ENCODE measurements around the gene TH. TPM values are rescaled to one million over a fixed set of nuclear protein-coding genes. Genes with fewer than 3 reads are reported as not detected.
A peak's percentile ranks its signal among the peaks of the same experiment; 100 is the strongest.

The TH gene
- total RNA-seq, 2 experiments from 2014 or later = not detected

- Histone ChIP-seq H3K9me3 (ENCODE audit: low read length) (no peaks in the 10 kb centered on the region), H3K9me2 (ENCODE audit: insufficient read depth, low read length) (no peaks in the 10 kb centered on the region), H2AFZ (ENCODE audit: low read length) (no peak overlapping the region), H4K20me1 (ENCODE audit: insufficient read depth, low read length) (no peaks in the 10 kb centered on the region), H3K4me1 (ENCODE audit: insufficient read depth, low read length, poor library complexity, severe bottlenecking) (no peaks in the 10 kb centered on the region), H3K4me3 (ENCODE audit: low read depth, low read length, poor library complexity, severe bottlenecking) (no peak overlapping the region), H3K79me2 (ENCODE audit: insufficient read depth, low read depth, low read length) (no peaks in the 10 kb centered on the region), H3K36me3 (ENCODE audit: insufficient read depth, low read length) (no peaks in the 10 kb centered on the region), H3K4me2 (ENCODE audit: low read length) (no peak overlapping the region), H3K27ac (ENCODE audit: low read depth, low read length, poor library complexity, severe bottlenecking) (no peak overlapping the region)
- no TSS peak for BruUV-seq (replicated peaks)
- DNase-seq (ENCODE audit: low spot score) = no peak
- intact Hi-C loops (cut with micrococcal nuclease; ENCODE audit: unreplicated experiment) = no loop called here
- CTCF ChIA-PET (ENCODE audit: unreplicated experiment) = no interaction called here
- POLR2A ChIA-PET = no interaction called here
- TF ChIP-seq CTCF (conservative IDR thresholded peaks at IDR 0.05; ENCODE audit: low read length) = peak; percentile 46
- no peak for TF ChIP-seq EZH2phosphoT487 (IDR thresholded peaks at IDR 0.05; ENCODE audit: borderline replicate concordance, low read depth, low read length)
Measured at GRCh38 chr11:2166091-2166851, 5.3 kb downstream of the TH start.

GRCh38 chr11:2165571-2165970 lies 6.0 kb downstream of the TH start:
- CTCF ChIA-PET (ENCODE audit: unreplicated experiment) = no interaction called here
- POLR2A ChIA-PET = no interaction called here
- no peaks in the 10 kb centered on the region for H3K9me3 ChIP-seq (ENCODE audit: low read length)

More at GRCh38 chr11:2165571-2165970, 6.0 kb downstream of the TH start:
- H3K4me1 ChIP-seq (ENCODE audit: insufficient read depth, low read length, poor library complexity, severe bottlenecking) = no peaks in the 10 kb centered on the region
- H3K4me3 ChIP-seq (ENCODE audit: low read depth, low read length, poor library complexity, severe bottlenecking) = no peak overlapping the region
- no peak for DNase-seq (ENCODE audit: low spot score)
- H2AFZ ChIP-seq (ENCODE audit: low read length) = no peak overlapping the region
- H3K36me3 ChIP-seq (ENCODE audit: insufficient read depth, low read length) = no peaks in the 10 kb centered on the region
- BruUV-seq (replicated peaks) = no TSS peak
- no peaks in the 10 kb centered on the region for H3K79me2 ChIP-seq (ENCODE audit: insufficient read depth, low read depth, low read length)
- no peak overlapping the region for H3K4me2 ChIP-seq (ENCODE audit: low read length)
- no peaks in the 10 kb centered on the region for H4K20me1 ChIP-seq (ENCODE audit: insufficient read depth, low read length)
- H3K27ac ChIP-seq (ENCODE audit: low read depth, low read length, poor library complexity, severe bottlenecking) = no peak overlapping the region
- TF ChIP-seq CTCF (conservative IDR thresholded peaks at IDR 0.05; ENCODE audit: low read length) (no peak), EZH2phosphoT487 (IDR thresholded peaks at IDR 0.05; ENCODE audit: borderline replicate concordance, low read depth, low read length) (no peak)
- intact Hi-C loops (cut with micrococcal nuclease; ENCODE audit: unreplicated experiment) = no loop called here
- H3K9me2 ChIP-seq (ENCODE audit: insufficient read depth, low read length) = no peaks in the 10 kb centered on the region

Measured in OCI-LY7 (cell line).